Measurements from ENCODE around the gene MS4A7.

Gene MS4A7

DNA sequence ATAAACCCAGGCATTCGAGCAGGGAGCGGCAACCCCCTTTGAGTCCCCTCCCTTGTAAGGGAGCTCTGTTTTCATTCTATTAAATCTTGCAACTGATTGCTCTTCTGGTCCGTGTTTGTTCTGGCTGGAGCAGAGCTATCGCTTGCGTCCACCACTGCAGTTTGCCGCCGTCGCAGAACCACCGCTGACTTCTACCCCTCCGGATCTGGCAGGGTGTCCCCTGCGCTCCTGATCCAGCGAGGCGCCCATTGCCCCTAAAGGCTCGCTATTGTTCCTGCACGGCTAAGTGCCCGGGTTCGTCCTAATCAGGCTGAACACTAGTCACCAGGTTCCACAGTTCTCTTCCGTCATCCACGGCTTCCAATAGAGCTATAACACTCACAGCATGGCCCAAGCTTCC, 10.4 kb upstream of the MS4A7 start:
- no peak for DNase-seq
- in situ Hi-C loops (cut with HindIII; ENCODE audit: low pct_ligation_motif_present, low pct_unique_long_range_greater_than_20kb, low sequenced_read_pairs), result no loop called here

DNA sequence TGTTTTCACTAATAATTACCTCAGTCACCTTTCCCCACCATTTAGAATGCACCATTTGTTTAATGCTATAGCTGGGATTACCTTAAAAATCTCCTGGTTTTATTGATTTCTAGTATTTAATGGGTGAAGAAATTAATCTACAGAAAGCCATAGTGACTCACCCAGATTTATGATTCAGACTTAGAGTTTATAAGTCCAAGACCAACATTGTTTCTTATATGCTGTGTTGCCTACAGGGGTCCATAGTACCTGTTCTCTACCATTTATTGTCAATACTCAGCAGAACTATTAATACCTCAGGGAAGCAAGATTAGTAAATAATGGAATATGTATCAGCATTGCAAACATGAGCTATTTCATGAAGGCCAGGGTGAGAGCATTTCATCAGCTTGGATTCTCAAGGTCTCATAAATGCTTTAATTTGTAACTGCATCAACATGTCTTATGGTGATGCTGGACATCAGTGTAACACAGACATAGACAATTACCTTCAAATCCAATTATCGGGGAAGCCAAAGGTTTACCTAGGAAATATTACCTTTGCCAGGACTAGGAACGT, 8.0 kb upstream of the MS4A7 start:
- in situ Hi-C loops (cut with HindIII; ENCODE audit: low pct_ligation_motif_present, low pct_unique_long_range_greater_than_20kb, low sequenced_read_pairs), result no loop called here
- DNase-seq, result no peak

DNA sequence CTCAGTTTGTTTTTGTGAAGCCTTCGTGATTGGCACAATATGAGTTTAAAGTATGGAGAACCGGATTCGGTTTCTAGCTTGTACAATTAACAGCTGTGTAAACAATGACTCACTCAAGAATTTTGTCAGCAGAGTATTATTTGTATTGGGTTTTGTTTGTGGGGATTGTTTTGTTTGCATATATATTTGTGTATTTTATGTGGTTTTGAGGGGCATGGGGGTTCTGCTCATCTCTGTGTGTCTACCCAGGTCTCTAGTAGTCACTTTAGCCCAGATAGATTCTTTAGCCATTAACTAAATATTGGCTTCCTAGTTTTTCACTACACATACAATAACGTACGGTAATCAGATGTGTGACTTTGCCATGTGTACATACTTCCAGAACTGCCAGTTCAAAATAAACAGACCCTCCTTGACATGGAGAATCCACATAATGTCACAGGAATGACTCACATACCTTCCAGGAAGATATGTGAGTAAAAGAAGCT, 7.5 kb upstream of the MS4A7 start:
- in situ Hi-C loops (cut with HindIII; ENCODE audit: low pct_ligation_motif_present, low pct_unique_long_range_greater_than_20kb, low sequenced_read_pairs), result no loop called here
- DNase-seq, result no peak

DNA sequence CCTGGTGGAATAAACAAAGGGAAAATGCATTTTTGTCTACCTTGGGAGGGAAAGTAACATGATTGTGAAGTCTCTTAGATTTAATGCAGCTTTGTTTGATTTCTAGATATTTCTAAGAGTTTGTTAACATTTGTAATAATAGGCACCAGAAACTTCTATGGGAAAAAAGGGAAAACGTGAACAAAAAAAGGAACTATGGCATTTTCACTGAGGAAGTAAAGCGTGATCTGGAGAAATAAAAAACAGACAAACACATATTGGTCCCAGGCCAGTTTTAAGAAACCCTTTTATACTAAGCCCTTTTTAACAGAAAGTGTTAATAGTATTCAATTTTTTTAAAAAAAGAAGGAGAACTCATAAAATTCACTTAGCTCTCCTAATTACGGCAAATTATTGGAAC, 6.9 kb upstream of the MS4A7 start:
- in situ Hi-C loops (cut with HindIII; ENCODE audit: low pct_ligation_motif_present, low pct_unique_long_range_greater_than_20kb, low sequenced_read_pairs), result no loop called here
- no peak for DNase-seq

DNA sequence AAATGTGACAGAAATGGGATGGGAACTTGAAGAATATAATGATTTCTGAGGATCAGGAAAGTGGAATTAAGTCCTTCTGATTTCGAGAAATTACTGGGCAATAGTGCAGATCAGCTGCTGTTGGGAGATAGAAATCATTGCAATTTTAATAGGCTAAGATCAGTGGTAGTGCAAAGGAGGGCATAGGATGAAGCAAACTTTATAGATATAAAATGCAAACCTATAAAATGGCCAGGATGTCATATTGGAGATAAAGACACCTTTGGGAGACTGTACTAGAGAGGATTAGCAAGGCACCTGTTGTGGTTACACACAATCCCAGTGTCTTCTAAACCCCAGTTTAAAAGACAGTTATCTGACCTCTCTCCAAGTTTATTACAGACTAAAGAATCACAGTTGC, 6.5 kb upstream of the MS4A7 start:
- in situ Hi-C loops (cut with HindIII; ENCODE audit: low pct_ligation_motif_present, low pct_unique_long_range_greater_than_20kb, low sequenced_read_pairs), result no loop called here
- no peak for DNase-seq

DNA sequence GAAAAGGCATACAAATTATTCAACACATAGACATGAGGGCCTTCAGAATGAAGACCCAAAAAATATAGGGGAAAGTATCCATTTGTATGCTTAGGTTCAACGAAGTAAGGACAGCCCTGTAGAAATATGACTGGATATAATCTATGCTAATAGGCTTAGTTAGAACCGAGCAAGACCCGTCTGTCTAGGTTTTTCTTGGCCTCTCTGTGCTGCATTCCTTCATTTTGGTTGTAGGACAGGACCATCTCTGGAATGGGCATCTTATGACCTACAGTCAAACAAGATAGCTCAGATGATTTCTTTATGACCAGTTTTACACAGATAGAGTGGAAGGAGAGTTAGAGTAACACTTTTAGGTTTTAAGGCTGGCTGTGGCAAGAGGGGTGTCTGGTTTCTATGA, 5.6 kb upstream of the MS4A7 start:
- no peak for DNase-seq
- in situ Hi-C loops (cut with HindIII; ENCODE audit: low pct_ligation_motif_present, low pct_unique_long_range_greater_than_20kb, low sequenced_read_pairs), result no loop called here

DNA sequence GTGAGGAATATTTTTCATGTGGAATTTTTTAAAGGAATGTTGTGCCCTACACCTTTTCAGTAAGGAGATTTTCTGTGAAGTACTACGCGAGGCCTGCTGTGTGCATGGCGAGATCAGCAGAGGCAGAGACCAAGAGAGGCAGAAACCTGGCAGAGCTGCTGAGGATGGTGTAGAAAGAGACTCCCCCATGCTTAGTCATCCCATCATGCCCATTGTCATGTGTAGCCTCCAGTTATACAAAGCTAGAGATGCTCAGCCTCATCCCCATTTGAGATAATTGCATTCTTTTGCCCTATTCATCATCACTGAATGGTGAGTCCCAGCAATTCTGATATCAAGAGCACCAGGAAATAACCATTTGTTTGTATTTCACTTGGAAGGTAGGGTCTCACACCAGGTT, 3.0 kb upstream of the MS4A7 start:
- in situ Hi-C loops (cut with HindIII; ENCODE audit: low pct_ligation_motif_present, low pct_unique_long_range_greater_than_20kb, low sequenced_read_pairs), result no loop called here
- no peak for DNase-seq

DNA sequence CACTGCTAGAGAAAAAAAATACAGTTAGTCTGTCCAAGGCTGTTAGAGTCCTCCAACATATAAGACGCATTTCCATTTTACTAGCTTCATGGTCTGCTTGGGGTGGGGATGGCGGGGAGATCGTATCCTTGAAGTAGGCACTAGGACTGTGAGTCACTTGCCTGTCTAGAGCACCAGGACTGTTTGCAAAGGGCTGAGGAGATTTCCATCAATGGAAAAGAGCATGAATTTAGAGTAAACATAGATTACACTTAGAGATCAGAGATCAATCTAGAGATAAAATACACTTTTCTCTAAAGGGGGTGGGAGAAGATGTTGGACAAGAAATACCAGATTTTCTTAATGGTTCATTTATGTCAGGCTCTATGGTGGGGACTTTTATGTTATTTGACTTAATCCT, 1.7 kb upstream of the MS4A7 start:
- DNase-seq, result no peak
- in situ Hi-C loops (cut with HindIII; ENCODE audit: low pct_ligation_motif_present, low pct_unique_long_range_greater_than_20kb, low sequenced_read_pairs), result no loop called here

DNA sequence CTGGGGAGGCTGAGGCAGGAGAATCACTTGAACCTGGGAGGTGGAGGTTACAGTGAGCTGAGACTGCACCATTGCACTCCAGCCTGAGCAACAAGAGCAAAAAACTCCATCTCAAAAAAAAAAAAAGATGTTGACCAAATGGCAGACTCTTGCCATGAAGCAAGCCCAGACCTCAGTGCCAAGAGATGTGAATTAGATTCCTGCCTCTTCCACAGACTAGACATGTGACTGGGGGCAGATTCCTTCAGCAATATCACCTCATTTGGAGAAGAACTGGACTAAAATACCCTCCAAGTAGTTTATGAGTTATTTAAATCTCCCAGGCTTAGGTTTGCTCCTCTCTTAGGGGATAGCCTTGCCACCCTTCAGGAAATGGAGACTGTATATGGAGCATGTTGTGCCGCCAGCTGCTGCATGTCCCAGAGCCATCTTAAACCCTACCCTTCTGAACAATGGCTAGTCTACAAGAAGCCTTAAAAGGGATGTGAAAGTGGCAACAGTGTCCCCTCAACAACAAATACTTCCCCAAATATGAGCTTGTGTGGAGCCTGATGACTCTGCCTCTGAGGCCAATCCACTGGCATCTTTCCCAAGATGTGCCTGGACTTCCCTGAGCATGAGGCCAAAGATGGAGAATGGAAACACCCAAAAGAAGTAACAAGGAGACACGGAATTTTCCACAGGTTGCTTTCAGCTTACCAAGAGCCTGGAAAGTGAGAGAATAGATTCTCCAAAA, 763 bp upstream of the MS4A7 start:
- in situ Hi-C loops (cut with HindIII; ENCODE audit: low pct_ligation_motif_present, low pct_unique_long_range_greater_than_20kb, low sequenced_read_pairs), result no loop called here
- DNase-seq, result no peak

DNA sequence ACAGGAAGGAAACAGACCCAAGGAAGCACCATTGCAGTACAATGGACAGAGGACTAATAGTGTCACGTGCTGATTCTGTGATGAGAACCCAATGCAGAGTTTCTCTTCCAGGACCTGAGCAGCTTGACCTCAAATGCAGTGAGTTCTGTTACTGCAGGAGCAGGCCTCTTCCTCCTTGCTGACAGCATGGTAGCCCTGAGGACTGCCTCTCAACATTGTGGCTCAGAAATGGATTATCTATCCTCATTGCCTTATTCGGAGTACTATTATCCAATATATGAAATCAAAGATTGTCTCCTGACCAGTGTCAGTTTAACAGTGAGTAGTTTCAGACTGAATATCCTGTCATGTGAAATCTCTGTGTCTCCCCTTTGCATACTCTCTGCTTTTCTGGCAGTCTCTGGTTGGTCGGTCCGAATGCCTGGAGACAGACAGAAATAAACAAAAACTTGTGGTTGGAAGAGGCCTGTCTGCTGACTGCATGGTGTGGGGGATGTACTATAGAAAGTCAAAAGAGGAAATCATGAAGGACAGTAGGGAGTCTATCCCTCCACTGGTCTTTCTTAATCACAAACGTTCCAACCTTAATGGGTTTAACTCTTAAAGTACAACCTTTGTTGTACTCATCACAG, 11.1 kb downstream of the MS4A7 start:
- in situ Hi-C loops (cut with HindIII; ENCODE audit: low pct_ligation_motif_present, low pct_unique_long_range_greater_than_20kb, low sequenced_read_pairs), result no loop called here

DNA sequence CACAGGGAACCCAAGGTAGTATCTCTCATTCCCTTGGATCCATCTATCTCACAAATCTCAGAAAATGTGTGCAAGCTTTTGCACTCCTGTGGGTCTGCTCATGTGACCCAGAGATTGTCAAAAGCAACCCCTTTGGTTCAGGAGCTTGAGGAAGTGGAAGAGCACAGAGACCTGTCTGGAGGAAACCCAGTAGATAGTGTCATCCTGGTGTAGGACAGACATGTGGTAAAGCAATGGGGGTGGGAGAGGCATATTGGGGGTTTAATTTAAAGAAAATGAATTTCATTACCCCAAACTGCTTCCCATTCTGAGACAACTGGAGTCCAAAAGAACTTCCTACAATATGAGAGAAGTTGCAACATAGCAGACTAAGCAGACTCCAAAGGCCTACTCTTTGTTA, 12.1 kb downstream of the MS4A7 start:
- no peak for DNase-seq
- in situ Hi-C loops (cut with HindIII; ENCODE audit: low pct_ligation_motif_present, low pct_unique_long_range_greater_than_20kb, low sequenced_read_pairs), result no loop called here

More for the DNA sequence above, 11.1 kb downstream of the MS4A7 start:
- no peak for DNase-seq

DNA sequence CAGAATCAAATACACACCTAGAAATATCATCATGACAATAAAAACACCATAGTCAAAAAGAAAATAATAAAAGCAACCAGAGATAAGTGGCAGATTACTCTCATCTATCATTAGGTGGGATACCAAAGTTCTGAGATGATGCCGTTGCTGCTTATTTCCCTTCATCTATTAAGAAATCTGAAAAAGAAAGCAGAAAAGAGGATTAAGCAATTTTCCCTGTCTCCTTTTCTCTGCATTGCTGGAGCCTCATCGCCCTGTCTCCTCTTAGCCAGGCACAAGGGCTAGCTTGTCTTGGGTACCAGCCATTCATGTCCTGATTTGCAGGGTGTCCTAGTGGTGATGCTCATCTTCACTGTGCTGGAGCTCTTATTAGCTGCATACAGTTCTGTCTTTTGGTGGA, 14.0 kb downstream of the MS4A7 start:
- DNase-seq, result no peak
- in situ Hi-C loops (cut with HindIII; ENCODE audit: low pct_ligation_motif_present, low pct_unique_long_range_greater_than_20kb, low sequenced_read_pairs), result no loop called here

DNA sequence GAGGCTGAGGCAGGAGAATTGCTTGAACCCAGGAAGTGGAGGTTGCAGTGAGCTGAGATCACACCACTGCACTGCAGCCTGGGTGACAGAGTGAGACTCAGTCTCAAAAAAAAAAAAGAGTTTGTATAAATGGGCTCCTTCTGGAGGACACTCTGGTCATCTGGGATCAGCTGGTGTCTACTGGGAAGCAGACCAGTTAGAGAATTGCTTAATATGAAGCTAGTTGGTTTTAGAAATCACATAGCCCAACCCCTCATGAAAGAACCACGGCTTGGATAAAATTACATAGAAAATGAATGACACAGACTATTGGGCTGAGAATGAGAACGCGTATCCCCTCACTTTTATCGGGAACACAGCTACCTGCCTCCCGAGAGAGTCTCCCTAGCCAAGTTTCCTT, 14.7 kb downstream of the MS4A7 start:
- in situ Hi-C loops (cut with HindIII; ENCODE audit: low pct_ligation_motif_present, low pct_unique_long_range_greater_than_20kb, low sequenced_read_pairs), result no loop called here
- DNase-seq, result no peak

DNA sequence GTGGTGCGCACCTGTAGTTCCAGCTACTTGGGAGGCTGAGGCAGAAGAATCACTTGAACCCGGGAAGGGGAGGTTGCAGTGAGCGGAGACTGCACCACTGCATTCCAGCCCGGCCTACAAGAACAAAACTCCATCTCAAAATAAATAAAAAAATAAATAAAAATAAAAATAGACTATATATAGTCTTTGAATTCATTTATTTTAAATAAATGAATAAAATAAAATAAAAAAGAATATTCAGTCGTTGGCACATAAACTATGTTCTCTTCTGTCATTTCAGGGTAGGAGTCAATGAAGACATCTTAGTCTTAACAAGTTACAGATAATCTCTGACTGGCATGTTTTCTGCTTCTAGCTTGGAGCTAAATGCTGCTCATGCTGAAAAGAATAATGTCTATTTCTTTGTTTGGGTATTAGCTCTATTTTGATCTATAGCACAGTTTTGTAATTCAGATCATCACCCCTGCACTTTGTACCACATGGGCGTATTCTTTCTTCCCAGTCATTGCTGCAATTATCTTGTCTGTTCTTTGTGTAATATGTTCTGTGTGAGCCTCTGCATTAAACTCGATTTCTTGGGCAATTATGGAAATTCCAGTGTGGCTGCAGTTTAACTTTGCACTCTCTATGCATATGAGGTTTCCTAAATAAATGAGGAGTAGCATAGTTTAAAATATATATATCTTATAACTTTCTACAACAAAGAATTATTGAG, 16.5 kb downstream of the MS4A7 start:
- in situ Hi-C loops (cut with HindIII; ENCODE audit: low pct_ligation_motif_present, low pct_unique_long_range_greater_than_20kb, low sequenced_read_pairs), result no loop called here
- DNase-seq, result no peak

DNA sequence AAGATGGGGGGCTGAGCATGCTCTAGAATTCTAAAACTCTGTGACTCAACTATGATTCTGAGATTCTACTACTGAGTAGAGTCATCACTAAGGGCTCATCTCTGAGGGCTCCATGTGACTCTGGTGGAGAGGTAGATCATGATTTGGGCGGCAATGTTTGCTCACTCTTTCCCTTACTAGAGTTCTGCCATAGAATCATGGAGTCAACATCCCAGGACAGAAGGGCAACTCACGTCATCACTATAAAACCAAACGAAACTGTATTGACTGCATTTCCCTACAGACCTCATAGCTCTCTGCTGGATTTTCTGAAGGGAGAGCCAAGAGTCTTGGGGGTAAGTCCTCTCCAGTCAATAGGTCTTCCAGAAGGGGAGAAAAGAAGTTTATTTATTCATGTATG, 18.1 kb downstream of the MS4A7 start, which contains the start of gene MS4A14:
TSS of gene MS4A14 (plus strand) at position 78 of the 400 bp plus-strand sequence. CDS start at position 198, 120 bp downstream.
- no peak for DNase-seq
- in situ Hi-C loops (cut with HindIII; ENCODE audit: low pct_ligation_motif_present, low pct_unique_long_range_greater_than_20kb, low sequenced_read_pairs), result no loop called here

DNA sequence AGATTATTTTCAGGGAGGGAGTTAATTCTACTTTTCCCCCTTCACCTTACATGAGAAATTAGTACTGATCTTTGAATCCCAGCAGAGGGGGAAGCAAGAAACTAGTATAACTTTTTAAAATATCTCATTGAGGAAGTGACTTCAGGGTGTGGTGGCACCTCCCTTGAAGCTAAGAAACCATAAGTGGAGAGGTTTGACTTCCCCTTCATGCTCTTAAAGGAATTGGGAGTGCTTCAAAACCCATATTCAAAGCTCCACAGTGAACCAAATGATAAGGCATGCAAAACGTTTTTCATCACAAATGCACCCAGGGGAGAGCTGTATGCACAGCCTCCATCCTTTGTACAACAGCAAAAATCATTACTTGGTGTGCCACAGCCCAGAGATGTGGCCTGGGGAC, 18.5 kb downstream of the MS4A7 start:
- in situ Hi-C loops (cut with HindIII; ENCODE audit: low pct_ligation_motif_present, low pct_unique_long_range_greater_than_20kb, low sequenced_read_pairs), result no loop called here
- DNase-seq, result no peak

DNA sequence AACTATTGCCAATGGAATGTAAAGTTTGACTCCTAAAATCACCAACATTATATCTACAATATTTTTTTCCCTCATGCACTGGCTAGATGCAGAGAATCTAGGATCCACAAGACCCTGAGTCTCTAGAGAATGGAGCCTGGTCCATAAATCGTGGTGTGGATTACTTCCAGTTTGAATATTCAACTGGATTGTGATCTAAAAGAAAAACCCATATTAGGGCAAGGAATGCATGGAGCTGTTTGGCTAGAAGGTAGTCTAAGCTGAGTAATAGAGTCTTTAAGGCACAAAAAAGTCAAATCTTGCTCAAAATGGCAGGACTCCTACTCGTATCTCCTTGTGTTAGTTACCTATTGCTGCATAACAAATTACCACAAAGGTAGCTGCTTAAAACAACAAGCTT, 41.7 kb downstream of the MS4A7 start:
- in situ Hi-C loops (cut with HindIII; ENCODE audit: low pct_ligation_motif_present, low pct_unique_long_range_greater_than_20kb, low sequenced_read_pairs), result no loop called here
- DNase-seq, result no peak

DNA sequence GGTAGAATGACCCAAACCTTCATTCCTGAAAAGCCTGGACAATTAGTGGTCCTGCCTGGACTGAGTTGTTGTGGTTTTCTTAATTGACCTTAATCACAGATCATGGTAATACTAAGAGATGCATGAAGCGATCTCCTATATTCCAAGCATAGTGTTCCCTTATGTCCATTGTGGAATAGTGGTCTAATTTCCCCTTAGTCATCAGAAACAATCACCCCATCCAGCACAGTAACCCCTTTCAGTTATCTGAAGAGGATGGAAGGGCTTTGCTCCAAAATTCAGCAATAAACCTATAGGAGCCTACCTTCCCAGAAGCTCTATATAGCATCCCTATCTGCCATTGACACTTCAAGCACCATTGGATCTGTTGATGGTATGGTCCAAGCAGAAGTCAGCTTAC, 44.3 kb downstream of the MS4A7 start:
- DNase-seq, result no peak
- in situ Hi-C loops (cut with HindIII; ENCODE audit: low pct_ligation_motif_present, low pct_unique_long_range_greater_than_20kb, low sequenced_read_pairs), result no loop called here

DNA sequence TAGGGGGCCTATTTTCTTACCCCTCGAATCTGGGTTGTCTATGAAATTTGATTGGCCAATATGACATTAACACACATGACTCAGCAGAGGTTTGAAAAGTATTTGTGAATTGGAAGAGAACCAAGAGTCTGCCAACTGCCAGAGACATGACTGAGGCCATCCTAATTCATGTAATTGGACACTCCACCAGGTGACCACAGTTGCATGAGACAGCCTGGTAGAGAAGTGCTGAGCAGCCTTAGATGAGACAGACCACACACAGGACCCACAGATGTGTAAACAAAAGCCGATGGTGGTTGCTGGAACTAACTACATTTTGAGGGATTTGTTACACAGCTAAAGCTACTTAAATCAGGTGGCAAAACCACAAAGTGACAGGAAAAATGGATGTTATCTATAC, 50.2 kb downstream of the MS4A7 start:
- DNase-seq, result no peak
- in situ Hi-C loops (cut with HindIII; ENCODE audit: low pct_ligation_motif_present, low pct_unique_long_range_greater_than_20kb, low sequenced_read_pairs), result no loop called here

Data from ACHN (cell line).